ENCODE results near the gene EMC10. TPM values are rescaled to one million over a fixed set of nuclear protein-coding genes. Genes with fewer than 3 reads are reported as not detected.
A peak's percentile ranks its signal among the peaks of the same experiment; 100 is the strongest.

Gene EMC10
- 58.2 TPM for polyA plus RNA-seq (2013)

- peaks cover 0 to 16% (median 11%) of the 10 kb centered on the region in 4 experiments for H3K4me1 ChIP-seq (ENCODE audit: control extremely low read depth in 1 of 4, control insufficient read depth in 4 of 4, insufficient read depth in 4 of 4, low read length in 3 of 4)
- peak; percentile 96 to 97 (median 97) for DNase-seq
- no peaks in the 10 kb centered on the region for H3K27me3 ChIP-seq (replicated peaks in 2 of 5; ENCODE audit: control insufficient read depth in 4 of 5, insufficient read depth in 5 of 5, low read length in 4 of 5)
- peak within 1 kb of the TSS; percentile 33 to 81 for H3K27ac ChIP-seq (ENCODE audit: insufficient read depth in 1 of 2, low read depth in 1 of 2, low read length in 2 of 2, poor library complexity in 1 of 2, severe bottlenecking in 2 of 2)
- ChIA-PET POLR2A (no interaction called here), CTCF (no interaction called here)
- H3K9me3 ChIP-seq (ENCODE audit: control extremely low read depth in 1 of 5, control insufficient read depth in 4 of 5, insufficient read depth in 2 of 5, low read depth in 1 of 5, low read length in 4 of 5), result peaks cover 0 to 7% (median 0%) of the 10 kb centered on the region in 5 experiments
- peaks cover 5 to 37% (median 26%) of the 10 kb centered on the region in 4 experiments for H3K36me3 ChIP-seq (ENCODE audit: control insufficient read depth in 4 of 4, insufficient read depth in 4 of 4, low read length in 3 of 4)
- 4% methylated on average over 47 of the region's 58 CpGs for WGBS (ENCODE audit: insufficient coverage)
- H3K4me3 ChIP-seq (ENCODE audit: control insufficient read depth in 1 of 7, extremely low read depth in 1 of 7, insufficient read depth in 4 of 7, low read depth in 2 of 7, low read length in 6 of 7), result peak within 1 kb of the TSS; percentile 84 to 98 (median 89)
These were observed at the start of gene EMC10, which contains the start of gene GARIN5A for GRCh38 chr19:50476224-50476906. EMC10 (plus strand) TSS chr19:50476507; CDS start chr19:50476545, 38 bp downstream. GARIN5A (minus strand) TSS chr19:50476848; CDS start chr19:50476388, 460 bp downstream.

DNA sequence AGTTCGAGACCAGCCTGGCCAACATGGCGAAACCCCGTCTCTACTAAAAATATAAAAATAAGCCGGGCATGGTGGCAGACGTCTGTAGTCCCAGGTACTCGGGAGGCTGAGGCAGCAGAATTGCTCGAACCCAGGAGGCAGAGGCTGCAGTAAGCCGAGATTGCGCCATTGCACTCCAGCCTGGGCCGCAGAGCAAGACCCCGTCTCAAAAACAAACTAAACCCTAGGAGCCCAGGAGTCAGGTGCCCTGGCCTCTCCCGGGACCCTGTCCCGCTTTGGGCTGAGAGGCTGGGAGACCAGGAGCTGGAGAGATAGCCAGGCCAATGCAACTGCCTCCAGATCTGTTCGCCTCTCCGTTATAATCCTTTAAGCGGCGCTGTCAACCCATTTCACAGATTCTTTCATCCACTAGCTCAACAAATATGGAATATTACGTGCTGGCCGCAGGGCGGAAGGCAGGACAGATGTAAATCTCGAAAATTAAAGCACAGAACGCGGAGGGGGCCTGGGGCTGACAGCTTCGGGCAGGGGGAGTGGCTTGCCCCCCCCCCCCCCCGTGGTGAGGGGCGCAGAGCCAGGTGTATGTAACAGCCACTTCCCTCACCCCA, 48.9 kb upstream of the EMC10 start:
- peaks cover 0 to under 1% (median 0%) of the 10 kb centered on the region in 5 experiments for H3K27me3 ChIP-seq (replicated peaks in 2 of 5; ENCODE audit: control insufficient read depth in 4 of 5, insufficient read depth in 5 of 5, low read length in 4 of 5)
- H3K4me1 ChIP-seq (ENCODE audit: control extremely low read depth in 1 of 4, control insufficient read depth in 4 of 4, insufficient read depth in 4 of 4, low read length in 3 of 4), result peaks cover 0 to 30% (median 25%) of the 10 kb centered on the region in 4 experiments
- H3K27ac ChIP-seq (ENCODE audit: insufficient read depth in 1 of 2, low read depth in 1 of 2, low read length in 2 of 2, poor library complexity in 1 of 2, severe bottlenecking in 2 of 2), result no peak overlapping the region
- ChIA-PET CTCF (interaction anchor here (0.6 to 3.1 kb wide), 5 partner anchors 12 to 69 kb away, joined by 3 to 9 read pairs (median 3); no protein-coding TSS in a partner anchor), POLR2A (no interaction called here)
- no peaks in the 10 kb centered on the region for H3K9me3 ChIP-seq (ENCODE audit: control extremely low read depth in 1 of 5, control insufficient read depth in 4 of 5, insufficient read depth in 2 of 5, low read depth in 1 of 5, low read length in 4 of 5)
- no peaks in the 10 kb centered on the region for H3K36me3 ChIP-seq (ENCODE audit: control insufficient read depth in 4 of 4, insufficient read depth in 4 of 4, low read length in 3 of 4)
- no peak for DNase-seq
- peak overlapping the region in 6 of 7 experiments; percentile 11 to 73 (median 54) for H3K4me3 ChIP-seq (ENCODE audit: control insufficient read depth in 1 of 7, extremely low read depth in 1 of 7, insufficient read depth in 4 of 7, low read depth in 2 of 7, low read length in 6 of 7)
- 98% methylated on average over 17 of the region's 26 CpGs for WGBS (ENCODE audit: insufficient coverage)

DNA sequence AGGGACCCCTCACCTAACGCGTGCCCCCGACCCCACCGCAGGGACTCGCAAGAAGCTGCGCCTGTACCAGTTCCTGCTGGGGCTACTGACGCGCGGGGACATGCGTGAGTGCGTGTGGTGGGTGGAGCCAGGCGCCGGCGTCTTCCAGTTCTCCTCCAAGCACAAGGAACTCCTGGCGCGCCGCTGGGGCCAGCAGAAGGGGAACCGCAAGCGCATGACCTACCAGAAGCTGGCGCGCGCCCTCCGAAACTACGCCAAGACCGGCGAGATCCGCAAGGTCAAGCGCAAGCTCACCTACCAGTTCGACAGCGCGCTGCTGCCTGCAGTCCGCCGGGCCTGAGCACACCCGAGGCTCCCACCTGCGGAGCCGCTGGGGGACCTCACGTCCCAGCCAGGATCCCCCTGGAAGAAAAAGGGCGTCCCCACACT, 48.3 kb upstream of the EMC10 start:
- DNase-seq, result peak; percentile 89 to 92 (median 90)
- no peaks in the 10 kb centered on the region for H3K27me3 ChIP-seq (replicated peaks in 2 of 5; ENCODE audit: control insufficient read depth in 4 of 5, insufficient read depth in 5 of 5, low read length in 4 of 5)

DNA sequence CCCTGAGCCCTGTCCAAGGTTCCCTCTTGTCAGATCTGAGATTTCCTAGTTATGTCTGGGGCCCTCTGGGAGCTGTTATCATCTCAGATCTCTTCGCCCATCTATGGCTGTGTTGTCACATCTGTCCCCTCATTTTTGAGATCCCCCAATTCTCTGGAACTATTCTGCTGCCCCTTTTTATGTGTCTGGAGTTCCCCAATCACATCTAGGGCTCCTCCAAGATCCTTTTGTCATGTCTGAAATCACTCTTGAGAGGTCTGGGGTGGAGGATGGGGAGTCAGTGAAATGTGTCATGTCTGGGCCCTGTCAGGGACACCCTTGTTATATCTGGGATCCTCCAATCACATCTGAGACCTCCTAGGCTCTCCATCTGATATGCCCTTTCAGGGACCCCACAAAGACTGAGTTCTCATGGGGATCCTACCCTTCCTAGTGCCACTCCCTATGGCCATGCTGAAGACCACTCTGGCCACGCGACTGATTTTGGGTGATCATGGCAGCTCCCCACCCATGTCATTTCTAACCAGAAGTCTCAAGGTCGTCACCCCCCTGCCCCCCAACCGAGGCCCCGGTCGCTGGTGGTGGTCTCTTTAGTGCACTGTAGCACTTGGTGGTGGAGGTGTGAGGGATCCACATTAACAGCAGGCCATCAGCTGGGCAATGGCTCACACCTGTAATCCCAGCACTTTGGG, 47.4 kb upstream of the EMC10 start:
- Histone ChIP-seq H3K27ac (ENCODE audit: insufficient read depth in 1 of 2, low read depth in 1 of 2, low read length in 2 of 2, poor library complexity in 1 of 2, severe bottlenecking in 2 of 2) (no peak overlapping the region), H3K36me3 (ENCODE audit: control insufficient read depth in 4 of 4, insufficient read depth in 4 of 4, low read length in 3 of 4) (no peaks in the 10 kb centered on the region), H3K4me1 (ENCODE audit: control extremely low read depth in 1 of 4, control insufficient read depth in 4 of 4, insufficient read depth in 4 of 4, low read length in 3 of 4) (peaks cover 0 to 36% (median 31%) of the 10 kb centered on the region in 4 experiments), H3K9me3 (ENCODE audit: control extremely low read depth in 1 of 5, control insufficient read depth in 4 of 5, insufficient read depth in 2 of 5, low read depth in 1 of 5, low read length in 4 of 5) (no peaks in the 10 kb centered on the region), H3K27me3 (replicated peaks in 2 of 5; ENCODE audit: control insufficient read depth in 4 of 5, insufficient read depth in 5 of 5, low read length in 4 of 5) (no peaks in the 10 kb centered on the region), H3K4me3 (ENCODE audit: control insufficient read depth in 1 of 7, extremely low read depth in 1 of 7, insufficient read depth in 4 of 7, low read depth in 2 of 7, low read length in 6 of 7) (no peak overlapping the region)
- WGBS (ENCODE audit: insufficient coverage), result 84% methylated on average over 4 of the region's 7 CpGs
- DNase-seq, result no peak
- ChIA-PET CTCF (interaction anchor here (1.1 to 3.1 kb wide), 5 partner anchors 14 to 71 kb away, joined by 3 to 9 read pairs (median 4); no protein-coding TSS in a partner anchor), POLR2A (no interaction called here)

More for the DNA sequence above, 48.3 kb upstream of the EMC10 start:
- CTCF ChIA-PET, result interaction anchor here (1.0 to 3.1 kb wide), 6 partner anchors 13 to 70 kb away, joined by 3 to 9 read pairs (median 4); no protein-coding TSS in a partner anchor
- H3K36me3 ChIP-seq (ENCODE audit: control insufficient read depth in 4 of 4, insufficient read depth in 4 of 4, low read length in 3 of 4), result no peaks in the 10 kb centered on the region
- H3K4me1 ChIP-seq (ENCODE audit: control extremely low read depth in 1 of 4, control insufficient read depth in 4 of 4, insufficient read depth in 4 of 4, low read length in 3 of 4), result peaks cover 0 to 35% (median 30%) of the 10 kb centered on the region in 4 experiments
- peak overlapping the region; percentile 11 to 73 (median 50) for H3K4me3 ChIP-seq (ENCODE audit: control insufficient read depth in 1 of 7, extremely low read depth in 1 of 7, insufficient read depth in 4 of 7, low read depth in 2 of 7, low read length in 6 of 7)
- POLR2A ChIA-PET, result no interaction called here
- H3K9me3 ChIP-seq (ENCODE audit: control extremely low read depth in 1 of 5, control insufficient read depth in 4 of 5, insufficient read depth in 2 of 5, low read depth in 1 of 5, low read length in 4 of 5), result no peaks in the 10 kb centered on the region
- H3K27ac ChIP-seq (ENCODE audit: insufficient read depth in 1 of 2, low read depth in 1 of 2, low read length in 2 of 2, poor library complexity in 1 of 2, severe bottlenecking in 2 of 2), result no peak overlapping the region
- whole genome bisulfite sequencing (ENCODE audit: insufficient coverage), result 7% methylated on average over 32 of the region's 38 CpGs

DNA sequence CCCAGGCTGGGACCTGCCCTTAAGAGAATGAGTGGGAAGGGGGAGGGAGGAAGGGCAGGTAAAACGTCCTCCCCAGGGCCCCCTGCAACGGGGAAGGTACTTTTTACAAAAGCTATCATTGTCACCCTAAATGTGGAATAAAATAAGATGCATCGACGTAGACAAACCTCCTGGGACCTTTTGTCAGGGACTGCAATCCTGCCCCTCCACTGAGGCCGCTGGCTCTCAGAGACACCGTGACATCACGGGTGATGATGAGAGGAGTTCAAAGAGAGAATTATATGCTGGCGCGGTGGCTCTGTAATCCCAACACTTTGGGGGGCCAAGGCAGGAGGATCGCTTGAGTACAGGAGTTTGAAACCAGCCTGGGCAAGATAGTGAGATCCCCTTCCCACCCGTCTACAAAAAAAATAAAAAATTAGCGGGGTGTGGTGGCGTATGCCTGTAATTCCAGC, 45.4 kb upstream of the EMC10 start:
- Histone ChIP-seq H3K27me3 (replicated peaks in 2 of 5; ENCODE audit: control insufficient read depth in 4 of 5, insufficient read depth in 5 of 5, low read length in 4 of 5) (no peaks in the 10 kb centered on the region), H3K36me3 (ENCODE audit: control insufficient read depth in 4 of 4, insufficient read depth in 4 of 4, low read length in 3 of 4) (no peaks in the 10 kb centered on the region), H3K9me3 (ENCODE audit: control extremely low read depth in 1 of 5, control insufficient read depth in 4 of 5, insufficient read depth in 2 of 5, low read depth in 1 of 5, low read length in 4 of 5) (no peaks in the 10 kb centered on the region), H3K27ac (ENCODE audit: insufficient read depth in 1 of 2, low read depth in 1 of 2, low read length in 2 of 2, poor library complexity in 1 of 2, severe bottlenecking in 2 of 2) (peak overlapping the region; percentile 40 to 75), H3K4me3 (ENCODE audit: control insufficient read depth in 1 of 7, extremely low read depth in 1 of 7, insufficient read depth in 4 of 7, low read depth in 2 of 7, low read length in 6 of 7) (peak overlapping the region in 6 of 7 experiments; percentile 64 to 86 (median 67)), H3K4me1 (ENCODE audit: control extremely low read depth in 1 of 4, control insufficient read depth in 4 of 4, insufficient read depth in 4 of 4, low read length in 3 of 4) (peaks cover 0 to 36% (median 33%) of the 10 kb centered on the region in 4 experiments)
- ChIA-PET CTCF (interaction anchor here (1.6 kb wide), 1 partner anchor 30 kb away, joined by 6 read pairs; no protein-coding TSS in a partner anchor), POLR2A (no interaction called here)
- 76% methylated on average over 8 of the region's 13 CpGs for WGBS (ENCODE audit: insufficient coverage)
- DNase-seq, result peak in 1 of 3 donors; percentile 33

GRCh38 chr19:50431343-50432220, 44.7 kb upstream of the EMC10 start:
- WGBS (ENCODE audit: insufficient coverage), result 0% methylated on average over 11 of the region's 54 CpGs
- CTCF ChIA-PET, result interaction anchor here (1.6 kb wide), 1 partner anchor 29 kb away, joined by 6 read pairs; no protein-coding TSS in a partner anchor
- H3K36me3 ChIP-seq (ENCODE audit: control insufficient read depth in 4 of 4, insufficient read depth in 4 of 4, low read length in 3 of 4), result no peaks in the 10 kb centered on the region

More at GRCh38 chr19:50431343-50432220, 44.7 kb upstream of the EMC10 start:
- DNase-seq, result peak; percentile 87 to 92 (median 91)
- Histone ChIP-seq H3K27me3 (replicated peaks in 2 of 5; ENCODE audit: control insufficient read depth in 4 of 5, insufficient read depth in 5 of 5, low read length in 4 of 5) (peaks cover 0 to 1% (median 0%) of the 10 kb centered on the region in 5 experiments), H3K27ac (ENCODE audit: insufficient read depth in 1 of 2, low read depth in 1 of 2, low read length in 2 of 2, poor library complexity in 1 of 2, severe bottlenecking in 2 of 2) (peak overlapping the region; percentile 40 to 75), H3K9me3 (ENCODE audit: control extremely low read depth in 1 of 5, control insufficient read depth in 4 of 5, insufficient read depth in 2 of 5, low read depth in 1 of 5, low read length in 4 of 5) (no peaks in the 10 kb centered on the region), H3K4me1 (ENCODE audit: control extremely low read depth in 1 of 4, control insufficient read depth in 4 of 4, insufficient read depth in 4 of 4, low read length in 3 of 4) (peaks cover 0 to 36% (median 33%) of the 10 kb centered on the region in 4 experiments), H3K4me3 (ENCODE audit: control insufficient read depth in 1 of 7, extremely low read depth in 1 of 7, insufficient read depth in 4 of 7, low read depth in 2 of 7, low read length in 6 of 7) (peak overlapping the region; percentile 42 to 86 (median 68))
- POLR2A ChIA-PET, result interaction anchor here (0.6 kb wide), 1 partner anchor 39 kb away, joined by 3 read pairs; no protein-coding TSS in a partner anchor

All from common myeloid progenitor, CD34-positive (primary cell).